Mucosa of descending colon (tissue), 3 donors: ENCODE results near the gene SLC37A2. TPM values are rescaled to one million over a fixed set of nuclear protein-coding genes. Genes with fewer than 3 reads are reported as not detected.

Source experiments
- ATAC-seq: fragments of 200-7000 bp; cut with Tn5 transposase; one replicate; pipeline ENCODE4 v1.9.1; 2020; ENCODE audit warnings: mild to moderate bottlenecking, moderate library complexity
- DNase-seq, 3 donors: peaks; one replicate each; pipeline ENCODE4 v3.0.0-alpha.2; 2020
- H3K36me3 ChIP-seq: fragments of 200-600 bp; one replicate; pipeline ENCODE4 v1.8.0; 2021; ENCODE audit warnings: low read depth, mild to moderate bottlenecking
- H3K4me1 ChIP-seq: fragments of 200-600 bp; one replicate; pipeline ENCODE4 v1.8.0; 2021; ENCODE audit warnings: low read depth, mild to moderate bottlenecking
- H3K4me3 ChIP-seq: fragments of 200-600 bp; one replicate; pipeline ENCODE4 v1.8.0; 2021; ENCODE audit warnings: mild to moderate bottlenecking
- H3K9me3 ChIP-seq: fragments of 200-600 bp; one replicate; pipeline ENCODE4 v1.8.0; 2021; ENCODE audit warnings: mild to moderate bottlenecking
- CTCF ChIP-seq: fragments of 200-600 bp; IDR thresholded peaks from one replicate; pipeline ENCODE4 v1.8.0; 2022; ENCODE audit warnings: antibody characterized with exemption, mild to moderate bottlenecking
- intact Hi-C, 2 donors: fragments of 100-400 bp; cut with DNase I in 1 of 2; cut with micrococcal nuclease in 1 of 2; formaldehyde crosslinking; loops; one replicate each; pipeline versions ENCODE4 v1.11.0 to v1.11.1; 2022; cut with DNase I, micrococcal nuclease
- total RNA-seq, 3 donors: library from RNA; stranded (reverse); fragmentation: NEBNext Ultra II Directional in 2 of 3; extraction: Animal tissue kit (Norgen Biotek cat#: 25700) in 2 of 3; gene quantifications; one replicate each; pipeline versions ENCODE4 v1.2.1 to v1.2.4, GENCODE V29; 2021 to 2023
- donor health status: DM: no; HTN: no; CAD: no; lungs with moderate emphysema.
- donor health status: DM: no; HTN: no; CAD: no.
- donor health status: DM: no; HTN: yes; CAD: no.

SLC37A2 gene
- total RNA-seq, 3 donors from 2014 or later, result 4.3 to 10.5 (median 6.2) TPM

DNA sequence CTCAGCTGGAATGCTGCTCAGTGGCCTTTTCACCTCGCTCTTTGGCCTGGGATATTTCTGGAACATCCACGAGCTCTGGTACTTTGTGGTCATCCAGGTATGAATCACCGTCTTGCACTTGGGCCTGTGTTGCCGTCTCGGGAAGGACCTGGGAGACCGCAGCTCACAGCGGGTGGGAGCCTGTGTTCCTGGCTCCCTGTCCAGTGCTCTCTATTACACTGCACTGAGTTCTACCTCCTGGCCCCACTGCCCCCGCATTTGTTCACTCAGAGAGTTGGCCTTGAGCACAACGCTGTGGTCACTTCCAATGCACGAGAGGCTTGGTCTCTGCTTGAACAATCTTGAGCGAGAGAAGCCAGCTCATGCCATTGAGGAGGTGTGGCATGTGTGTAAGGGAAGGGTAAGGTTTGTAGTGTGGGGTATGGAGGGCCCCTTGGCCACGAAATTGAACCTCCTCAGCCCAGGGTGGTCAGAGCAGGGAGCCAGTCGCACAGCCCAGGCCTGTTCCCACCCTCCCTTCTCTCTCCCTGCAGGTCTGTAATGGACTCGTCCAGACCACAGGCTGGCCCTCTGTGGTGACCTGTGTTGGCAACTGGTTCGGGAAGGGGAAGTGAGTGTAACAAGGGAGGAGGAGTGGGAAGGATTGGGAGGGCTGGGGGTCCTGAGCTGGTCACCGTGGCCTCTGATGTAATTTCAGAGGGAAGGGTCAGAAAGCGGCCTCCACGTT lies 16.2 kb downstream of the SLC37A2 start:
- ATAC-seq, result no peak

GRCh38 chr11:125079878-125080530 lies 16.9 kb downstream of the SLC37A2 start:
- ATAC-seq, result no peak
- no peak overlapping the region for H3K4me3 ChIP-seq
- H3K9me3 ChIP-seq, result no peaks in the 10 kb centered on the region
- TF ChIP-seq CTCF, result no peak
- H3K36me3 ChIP-seq, result no peaks in the 10 kb centered on the region
- no peak for DNase-seq
- intact Hi-C loops, result no loop called here
- no peaks in the 10 kb centered on the region for H3K4me1 ChIP-seq

More for the DNA sequence above, 16.2 kb downstream of the SLC37A2 start:
- TF ChIP-seq CTCF, result no peak
- Histone ChIP-seq H3K9me3 (no peaks in the 10 kb centered on the region), H3K4me3 (no peak overlapping the region), H3K36me3 (no peaks in the 10 kb centered on the region), H3K4me1 (no peaks in the 10 kb centered on the region)
- no peak for DNase-seq
- intact Hi-C loops, result no loop called here

DNA sequence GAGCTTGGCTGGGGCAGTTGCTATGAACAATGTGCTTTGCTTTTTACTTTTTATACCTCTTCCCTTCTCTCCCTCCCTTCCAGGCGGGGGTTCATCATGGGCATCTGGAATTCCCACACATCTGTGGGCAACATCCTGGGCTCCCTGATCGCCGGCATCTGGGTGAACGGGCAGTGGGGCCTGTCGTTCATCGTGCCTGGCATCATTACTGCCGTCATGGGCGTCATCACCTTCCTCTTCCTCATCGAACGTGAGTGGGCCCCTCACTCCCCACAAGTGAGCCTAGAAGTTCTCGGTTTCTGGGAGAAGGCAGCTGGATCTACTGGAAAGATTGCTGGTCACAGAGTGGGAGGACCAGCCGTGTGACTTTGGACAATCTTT lies 17.4 kb downstream of the SLC37A2 start:
- ATAC-seq (no peak), DNase-seq (no peak)
- Histone ChIP-seq H3K4me1 (no peaks in the 10 kb centered on the region), H3K4me3 (no peak overlapping the region), H3K36me3 (no peaks in the 10 kb centered on the region), H3K9me3 (no peaks in the 10 kb centered on the region)
- no peak for TF ChIP-seq CTCF
- intact Hi-C loops, result no loop called here

- ATAC-seq, result no peak
- Histone ChIP-seq H3K36me3 (no peaks in the 10 kb centered on the region), H3K9me3 (no peaks in the 10 kb centered on the region), H3K4me3 (no peak overlapping the region), H3K4me1 (no peaks in the 10 kb centered on the region)
- DNase-seq, result no peak
- intact Hi-C loops, result no loop called here
- no peak for TF ChIP-seq CTCF
Measured at GRCh38 chr11:125081098-125081798, 18.1 kb downstream of the SLC37A2 start.

GRCh38 chr11:125082040-125082439 lies 18.9 kb downstream of the SLC37A2 start:
- DNase-seq (no peak), ATAC-seq (no peak)
- Histone ChIP-seq H3K4me3 (no peak overlapping the region), H3K4me1 (no peaks in the 10 kb centered on the region), H3K36me3 (no peaks in the 10 kb centered on the region), H3K9me3 (no peaks in the 10 kb centered on the region)
- intact Hi-C loops, result no loop called here
- TF ChIP-seq CTCF, result no peak
